DND-41 (cell line): ENCODE results near the gene ROCK2.

ENCODE experiments used
- ATAC-seq: fragments of 200-7000 bp; cut with Tn5 transposase; 3 replicates; pipeline ENCODE4 v1.9.1; 2021; ENCODE audit warnings: low read depth; ENCODE audit not compliant: insufficient read depth
- DNase-seq: peaks from one replicate; pipeline ENCODE4 v3.0.0-alpha.2; 2020
- H2AFZ ChIP-seq: 2 replicates; pipeline ENCODE4 v1.6.0; 2012; ENCODE audit warnings: low read depth, low read length
- H3K27ac ChIP-seq: 2 replicates; pipeline ENCODE4 v1.5.1; 2012; ENCODE audit warnings: low read length, inconsistent platforms
- H3K27me3 ChIP-seq: fragments of 200-600 bp; sonication (generic); 2 replicates; pipeline ENCODE4 v1.6.0; 2012; ENCODE audit warnings: low read length, mild to moderate bottlenecking, inconsistent platforms; ENCODE audit not compliant: insufficient read depth, poor library complexity
- H3K36me3 ChIP-seq: 2 replicates; pipeline ENCODE4 v1.5.1; 2012; ENCODE audit warnings: low read length, inconsistent platforms; ENCODE audit not compliant: insufficient read depth
- H3K4me1 ChIP-seq: 2 replicates; pipeline ENCODE4 v1.5.1; 2012; ENCODE audit warnings: mild to moderate bottlenecking, low read length; ENCODE audit not compliant: insufficient read depth
- H3K4me2 ChIP-seq: 2 replicates; pipeline ENCODE4 v1.6.0; 2012; ENCODE audit warnings: mild to moderate bottlenecking, moderate library complexity, low read length, inconsistent platforms; ENCODE audit not compliant: insufficient read depth
- H3K4me3 ChIP-seq, 2 experiments: fragments of 200-600 bp in 1 of 2; shearing (Covaris generic) in 1 of 2; 2 replicates each; pipeline ENCODE4 v1.5.1; 2012 to 2016; ENCODE audit warnings: inconsistent platforms in 2 of 2, low read length in 2 of 2, mild to moderate bottlenecking in 2 of 2, low read depth in 1 of 2, moderate library complexity in 1 of 2
- H3K79me2 ChIP-seq: 2 replicates; pipeline ENCODE4 v1.6.0; 2012; ENCODE audit warnings: low read length, inconsistent platforms; ENCODE audit not compliant: insufficient read depth
- H3K9ac ChIP-seq: 2 replicates; pipeline ENCODE4 v1.6.0; 2012; ENCODE audit warnings: low read depth, mild to moderate bottlenecking, inconsistent platforms, low read length, moderate library complexity
- H3K9me3 ChIP-seq: 2 replicates; pipeline ENCODE4 v1.5.1; 2012; ENCODE audit warnings: low read length, moderate library complexity, mild to moderate bottlenecking, inconsistent platforms; ENCODE audit not compliant: insufficient read depth, severe bottlenecking
- H4K20me1 ChIP-seq: 2 replicates; pipeline ENCODE4 v1.6.0; 2012; ENCODE audit warnings: low read length; ENCODE audit not compliant: insufficient read depth
- CTCF ChIP-seq: IDR thresholded peaks from 2 replicates; pipeline ENCODE4 v1.5.1; 2012; ENCODE audit warnings: borderline replicate concordance, low read length, moderate library complexity, mild to moderate bottlenecking; ENCODE audit not compliant: poor library complexity, severe bottlenecking; ENCODE audit errors: extremely low read depth
- EZH2 ChIP-seq: IDR thresholded peaks from 3 replicates; pipeline ENCODE4 v1.6.1; 2012; ENCODE audit warnings: borderline replicate concordance, low read depth, mild to moderate bottlenecking, moderate library complexity, low read length, inconsistent platforms; ENCODE audit not compliant: severe bottlenecking

Gene ROCK2

GRCh38 chr2:11208083-11208482, 136.4 kb downstream of the ROCK2 start:
- no peak for TF ChIP-seq CTCF
- no peak for TF ChIP-seq EZH2
- ATAC-seq = no peak
- Histone ChIP-seq H3K9ac (no peak overlapping the region), H2AFZ (no peak overlapping the region), H3K4me3 (no peak overlapping the region), H3K27me3 (no peaks in the 10 kb centered on the region), H3K79me2 (no peaks in the 10 kb centered on the region), H3K27ac (no peak overlapping the region), H3K9me3 (no peaks in the 10 kb centered on the region), H3K36me3 (peaks cover 33% of the 10 kb centered on the region; the same call in 1 of the 2 replicates), H4K20me1 (no peaks in the 10 kb centered on the region), H3K4me2 (no peak overlapping the region), H3K4me1 (no peaks in the 10 kb centered on the region)
- no peak for DNase-seq

GRCh38 chr2:11203480-11203879, 141.0 kb downstream of the ROCK2 start:
- peaks cover 51% of the 10 kb centered on the region for H3K36me3 ChIP-seq
- no peak for ATAC-seq

GRCh38 chr2:11201969-11202368, 142.5 kb downstream of the ROCK2 start:
- TF ChIP-seq EZH2 (no peak), CTCF (no peak)
- Histone ChIP-seq H4K20me1 (no peaks in the 10 kb centered on the region), H2AFZ (no peak overlapping the region), H3K27ac (no peak overlapping the region), H3K9ac (no peak overlapping the region), H3K79me2 (no peaks in the 10 kb centered on the region), H3K27me3 (no peaks in the 10 kb centered on the region), H3K4me1 (no peaks in the 10 kb centered on the region), H3K9me3 (no peaks in the 10 kb centered on the region), H3K4me2 (no peak overlapping the region), H3K36me3 (peaks cover 55% of the 10 kb centered on the region), H3K4me3 (no peak overlapping the region)
- DNase-seq (no peak), ATAC-seq (no peak)

More at GRCh38 chr2:11203480-11203879, 141.0 kb downstream of the ROCK2 start:
- H3K27me3 ChIP-seq = no peaks in the 10 kb centered on the region
- no peaks in the 10 kb centered on the region for H3K79me2 ChIP-seq
- H3K4me3 ChIP-seq = no peak overlapping the region
- no peak overlapping the region for H3K4me2 ChIP-seq
- H3K9me3 ChIP-seq = no peaks in the 10 kb centered on the region
- H3K9ac ChIP-seq = no peak overlapping the region
- no peaks in the 10 kb centered on the region for H3K4me1 ChIP-seq
- H4K20me1 ChIP-seq = no peaks in the 10 kb centered on the region
- H2AFZ ChIP-seq = no peak overlapping the region
- TF ChIP-seq CTCF (no peak), EZH2 (no peak)
- no peak overlapping the region for H3K27ac ChIP-seq
- no peak for DNase-seq

- ATAC-seq (no peak), DNase-seq (no peak)
- TF ChIP-seq CTCF (no peak), EZH2 (no peak)
- Histone ChIP-seq H3K79me2 (no peaks in the 10 kb centered on the region), H3K27ac (no peak overlapping the region), H4K20me1 (no peaks in the 10 kb centered on the region), H3K9ac (no peak overlapping the region), H3K27me3 (no peaks in the 10 kb centered on the region), H2AFZ (no peak overlapping the region), H3K36me3 (peaks cover 62% of the 10 kb centered on the region), H3K4me3 (no peak overlapping the region), H3K9me3 (no peaks in the 10 kb centered on the region), H3K4me1 (no peaks in the 10 kb centered on the region), H3K4me2 (no peak overlapping the region)
These were observed 143.8 kb downstream of the ROCK2 start for GRCh38 chr2:11200651-11201050.
